Activated naive CD8-positive, alpha-beta T cell treated with anti-CD3 and anti-CD28 coated beads, Interleukin-2, amount 50 U/mL, for 24 hours (primary cell): ENCODE measurements around the gene RABGAP1L.
"Not testable (repeated sequence)": the region's sequence is repeated elsewhere in the genome, so short reads cannot be mapped to it uniquely, and the experiment has no call there.

Source experiments
- ATAC-seq: fragments of 150-1000 bp; cut with Tn5 transposase; one replicate; pipeline ENCODE4 v1.10.0; 2021
- DNase-seq: peaks from one replicate; pipeline ENCODE4 v3.0.0; 2021
- H3K27ac Mint-ChIP-seq: one replicate; pipeline ENCODE4 v1.8.0; 2021; ENCODE audit warnings: mild to moderate bottlenecking, mixed read lengths
- H3K27me3 Mint-ChIP-seq: one replicate; pipeline ENCODE4 v1.8.0; 2021; ENCODE audit warnings: mixed read lengths
- H3K36me3 Mint-ChIP-seq: one replicate; pipeline ENCODE4 v1.8.0; 2021; ENCODE audit warnings: low read depth, mixed read lengths
- H3K4me1 Mint-ChIP-seq: one replicate; pipeline ENCODE4 v1.8.0; 2021; ENCODE audit warnings: mixed read lengths
- H3K4me3 Mint-ChIP-seq: one replicate; pipeline ENCODE4 v1.8.0; 2021; ENCODE audit warnings: mild to moderate bottlenecking, moderate library complexity, mixed read lengths
- H3K9me3 Mint-ChIP-seq: one replicate; pipeline ENCODE4 v1.8.0; 2021; ENCODE audit warnings: mixed read lengths

The RABGAP1L gene

DNA sequence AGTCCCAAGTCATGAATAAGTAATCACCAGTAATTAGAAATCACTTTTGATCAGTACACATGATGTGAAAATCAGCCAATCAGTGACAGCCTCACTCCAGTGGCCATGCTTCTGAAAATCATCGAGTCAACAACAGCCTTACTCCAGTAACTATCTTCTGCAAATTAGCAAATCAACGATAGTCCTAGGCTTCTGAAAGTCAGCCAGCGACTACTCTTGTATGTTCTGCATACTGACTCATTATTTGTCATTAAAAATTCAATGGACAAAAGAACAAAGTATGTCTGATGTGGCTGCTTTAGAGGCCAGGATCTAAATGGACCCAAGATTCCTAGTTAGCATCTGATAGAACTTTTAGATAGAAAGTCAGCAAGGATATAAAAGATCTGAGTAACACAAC, 391.0 kb downstream of the RABGAP1L start:
- ATAC-seq (no peak), DNase-seq (no peak)
- Mint-ChIP-seq H3K4me1 (no peaks in the 10 kb centered on the region), H3K36me3 (peaks cover 10% of the 10 kb centered on the region), H3K4me3 (no peak overlapping the region), H3K9me3 (peaks cover 11% of the 10 kb centered on the region), H3K27ac (no peak overlapping the region), H3K27me3 (no peaks in the 10 kb centered on the region)

GRCh38 chr1:174556392-174556791, 397.1 kb downstream of the RABGAP1L start:
- H3K27ac Mint-ChIP-seq: no peak overlapping the region
- peaks cover 23% of the 10 kb centered on the region for H3K36me3 Mint-ChIP-seq
- H3K4me1 Mint-ChIP-seq: no peaks in the 10 kb centered on the region
- no peaks in the 10 kb centered on the region for H3K27me3 Mint-ChIP-seq
- no peak overlapping the region for H3K4me3 Mint-ChIP-seq
- H3K9me3 Mint-ChIP-seq: peaks cover 22% of the 10 kb centered on the region
- no peak for DNase-seq
- ATAC-seq: no peak

- H3K27me3 Mint-ChIP-seq: no peaks in the 10 kb centered on the region
- DNase-seq (no peak), ATAC-seq (no peak)
- no peak overlapping the region for H3K4me3 Mint-ChIP-seq
- H3K4me1 Mint-ChIP-seq: no peaks in the 10 kb centered on the region
- H3K36me3 Mint-ChIP-seq: peaks cover 14% of the 10 kb centered on the region
- H3K27ac Mint-ChIP-seq: no peak overlapping the region
- H3K9me3 Mint-ChIP-seq: peaks cover 21% of the 10 kb centered on the region
Measured at GRCh38 chr1:174568551-174568950, 409.2 kb downstream of the RABGAP1L start.

DNA sequence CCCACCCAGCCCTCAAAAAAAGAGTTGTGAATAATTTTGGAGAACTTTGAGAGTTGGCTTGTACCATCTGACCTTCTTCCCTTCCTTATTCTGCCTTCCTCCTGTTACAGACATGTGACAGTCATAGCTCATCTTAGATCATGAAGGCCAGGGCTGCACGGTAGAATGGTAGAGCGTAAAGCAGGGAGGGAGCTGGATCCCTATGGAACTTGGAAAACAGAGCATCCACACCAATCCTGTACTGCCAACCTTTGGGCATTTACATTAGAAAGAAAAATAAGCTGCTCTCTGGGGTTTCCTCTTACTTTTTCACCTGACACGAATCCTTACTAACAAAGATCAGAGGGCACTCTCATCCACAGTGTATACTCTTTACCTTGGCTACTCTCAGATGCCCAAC, 409.9 kb downstream of the RABGAP1L start:
- no peak for ATAC-seq
- Mint-ChIP-seq H3K9me3 (peaks cover 25% of the 10 kb centered on the region), H3K4me1 (no peaks in the 10 kb centered on the region), H3K4me3 (no peak overlapping the region), H3K36me3 (peaks cover 17% of the 10 kb centered on the region), H3K27ac (no peak overlapping the region), H3K27me3 (no peaks in the 10 kb centered on the region)
- no peak for DNase-seq

DNA sequence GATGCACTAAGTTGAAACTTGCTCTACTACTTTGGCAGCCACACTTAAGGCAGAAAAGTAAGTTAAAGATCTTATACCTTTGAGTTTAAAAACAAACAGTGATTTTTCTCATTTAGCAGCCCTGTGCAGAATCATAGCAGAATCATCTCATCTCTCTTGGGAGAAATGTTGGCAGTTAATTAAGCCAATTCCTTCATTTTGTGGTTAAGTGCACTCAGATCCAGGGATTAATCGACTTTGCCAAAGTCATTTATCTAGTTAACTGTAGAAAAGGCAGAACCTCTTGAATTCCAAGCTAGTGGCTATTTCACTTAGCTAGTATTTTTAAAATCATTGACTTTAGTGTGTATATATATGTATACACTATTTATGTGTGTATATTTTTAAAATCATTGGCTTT, 413.5 kb downstream of the RABGAP1L start:
- H3K27me3 Mint-ChIP-seq: no peaks in the 10 kb centered on the region
- H3K4me3 Mint-ChIP-seq: no peak overlapping the region
- peaks cover 37% of the 10 kb centered on the region for H3K36me3 Mint-ChIP-seq
- no peak overlapping the region for H3K27ac Mint-ChIP-seq
- ATAC-seq (no peak), DNase-seq (no peak)
- peaks cover 32% of the 10 kb centered on the region for H3K9me3 Mint-ChIP-seq
- no peaks in the 10 kb centered on the region for H3K4me1 Mint-ChIP-seq

DNA sequence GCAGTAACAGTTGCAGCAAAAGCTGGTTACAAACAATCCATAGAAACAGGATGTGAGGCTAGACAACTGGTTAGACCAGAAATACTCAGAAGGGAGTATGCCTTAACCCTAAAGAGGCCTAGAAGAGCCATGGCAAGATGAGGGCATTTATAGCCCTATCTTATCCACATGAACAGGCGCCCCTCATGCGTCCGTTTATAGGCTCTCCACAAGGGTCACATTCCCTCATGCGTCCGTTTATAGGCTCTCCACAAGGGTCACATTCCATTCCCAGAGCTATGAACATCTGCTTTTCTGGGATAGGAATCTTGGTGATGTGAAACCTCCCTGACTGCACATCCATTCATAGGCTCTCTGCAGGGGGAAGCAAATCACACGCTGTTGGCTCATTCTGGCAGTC, 416.8 kb downstream of the RABGAP1L start:
- peaks cover 40% of the 10 kb centered on the region for H3K36me3 Mint-ChIP-seq
- not testable (repeated sequence) for H3K4me3 Mint-ChIP-seq, DNase-seq, H3K27ac Mint-ChIP-seq, H3K4me1 Mint-ChIP-seq, H3K27me3 Mint-ChIP-seq, ATAC-seq
- peaks cover 29% of the 10 kb centered on the region for H3K9me3 Mint-ChIP-seq

DNA sequence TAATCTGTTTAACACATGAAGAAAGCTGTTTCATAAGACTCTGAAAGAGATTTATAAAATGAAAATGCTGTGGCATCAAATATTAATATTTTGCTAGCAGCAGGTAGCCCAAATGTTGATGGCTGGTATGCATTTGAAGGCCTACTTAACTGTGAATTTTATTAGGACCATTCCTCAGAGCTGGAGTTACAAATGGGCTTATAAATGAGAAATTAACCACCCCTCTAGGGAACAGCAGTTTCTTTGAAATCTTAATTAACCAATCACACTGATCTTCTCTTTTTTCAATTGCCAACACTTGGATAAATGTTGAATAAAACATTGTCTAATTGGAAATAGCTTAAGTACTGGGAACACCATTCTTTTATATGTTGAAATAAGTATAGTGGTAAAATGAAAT, 418.4 kb downstream of the RABGAP1L start:
- peaks cover 20% of the 10 kb centered on the region for H3K9me3 Mint-ChIP-seq
- H3K27me3 Mint-ChIP-seq: no peaks in the 10 kb centered on the region

GRCh38 chr1:174580801-174581200, 421.5 kb downstream of the RABGAP1L start:
- H3K27ac Mint-ChIP-seq: no peak overlapping the region
- H3K9me3 Mint-ChIP-seq: peaks cover 9% of the 10 kb centered on the region
- H3K36me3 Mint-ChIP-seq: peaks cover 17% of the 10 kb centered on the region
- ATAC-seq: no peak
- no peak for DNase-seq
- no peaks in the 10 kb centered on the region for H3K27me3 Mint-ChIP-seq
- H3K4me3 Mint-ChIP-seq: no peak overlapping the region
- no peaks in the 10 kb centered on the region for H3K4me1 Mint-ChIP-seq

More for the DNA sequence above, 418.4 kb downstream of the RABGAP1L start:
- no peaks in the 10 kb centered on the region for H3K4me1 Mint-ChIP-seq
- DNase-seq (no peak), ATAC-seq (no peak)
- H3K36me3 Mint-ChIP-seq: peaks cover 35% of the 10 kb centered on the region
- no peak overlapping the region for H3K4me3 Mint-ChIP-seq
- no peak overlapping the region for H3K27ac Mint-ChIP-seq

- Mint-ChIP-seq H3K4me3 (no peak overlapping the region), H3K36me3 (peaks cover 18% of the 10 kb centered on the region), H3K27ac (peak overlapping the region; percentile 4), H3K27me3 (no peaks in the 10 kb centered on the region), H3K4me1 (no peaks in the 10 kb centered on the region), H3K9me3 (peaks cover 7% of the 10 kb centered on the region)
- DNase-seq (no peak), ATAC-seq (no peak)
Measured at GRCh38 chr1:174583316-174583715, 424.0 kb downstream of the RABGAP1L start.

DNA sequence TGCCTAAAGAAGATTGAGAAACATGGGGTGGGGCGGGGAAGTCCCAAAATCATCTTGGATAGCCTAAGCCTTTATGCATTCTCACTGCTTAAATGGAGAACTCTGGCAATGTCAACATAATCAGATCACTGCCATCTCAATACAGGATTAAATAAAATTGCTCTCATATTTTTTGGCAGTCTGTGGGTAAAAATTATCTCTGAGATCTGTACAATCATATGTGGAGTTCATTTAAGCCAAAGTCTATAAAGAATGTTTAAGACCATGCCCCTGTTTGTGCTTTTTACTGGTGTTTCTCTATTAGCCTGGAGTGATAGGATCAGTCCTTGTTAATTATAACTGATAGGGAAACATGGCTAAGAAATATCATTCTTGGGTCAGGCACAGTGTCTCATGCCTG, 424.8 kb downstream of the RABGAP1L start:
- H3K4me3 Mint-ChIP-seq: no peak overlapping the region
- H3K9me3 Mint-ChIP-seq: peaks cover 13% of the 10 kb centered on the region
- ATAC-seq: no peak
- no peak overlapping the region for H3K27ac Mint-ChIP-seq
- DNase-seq: no peak
- no peaks in the 10 kb centered on the region for H3K27me3 Mint-ChIP-seq
- H3K36me3 Mint-ChIP-seq: peaks cover 23% of the 10 kb centered on the region
- no peaks in the 10 kb centered on the region for H3K4me1 Mint-ChIP-seq

- H3K9me3 Mint-ChIP-seq: peaks cover 17% of the 10 kb centered on the region
- not testable (repeated sequence) for H3K27ac Mint-ChIP-seq, DNase-seq, H3K4me1 Mint-ChIP-seq, H3K27me3 Mint-ChIP-seq, H3K4me3 Mint-ChIP-seq, ATAC-seq
- peaks cover 22% of the 10 kb centered on the region for H3K36me3 Mint-ChIP-seq
Measured at GRCh38 chr1:174588618-174589017, 429.3 kb downstream of the RABGAP1L start.

- Mint-ChIP-seq H3K27me3 (no peaks in the 10 kb centered on the region), H3K9me3 (no peaks in the 10 kb centered on the region), H3K4me1 (peaks cover 2% of the 10 kb centered on the region), H3K27ac (no peak overlapping the region), H3K4me3 (no peak overlapping the region), H3K36me3 (peaks cover 29% of the 10 kb centered on the region)
- no peak for DNase-seq
- no peak for ATAC-seq
Measured at GRCh38 chr1:174605198-174605597, 445.9 kb downstream of the RABGAP1L start.

- no peaks in the 10 kb centered on the region for H3K9me3 Mint-ChIP-seq
- no peak overlapping the region for H3K27ac Mint-ChIP-seq
- peaks cover 23% of the 10 kb centered on the region for H3K36me3 Mint-ChIP-seq
- H3K27me3 Mint-ChIP-seq: no peaks in the 10 kb centered on the region
- DNase-seq: no peak
- H3K4me1 Mint-ChIP-seq: peaks cover 2% of the 10 kb centered on the region
- no peak for ATAC-seq
- no peak overlapping the region for H3K4me3 Mint-ChIP-seq
Measured at GRCh38 chr1:174606471-174606870, 447.2 kb downstream of the RABGAP1L start.

DNA sequence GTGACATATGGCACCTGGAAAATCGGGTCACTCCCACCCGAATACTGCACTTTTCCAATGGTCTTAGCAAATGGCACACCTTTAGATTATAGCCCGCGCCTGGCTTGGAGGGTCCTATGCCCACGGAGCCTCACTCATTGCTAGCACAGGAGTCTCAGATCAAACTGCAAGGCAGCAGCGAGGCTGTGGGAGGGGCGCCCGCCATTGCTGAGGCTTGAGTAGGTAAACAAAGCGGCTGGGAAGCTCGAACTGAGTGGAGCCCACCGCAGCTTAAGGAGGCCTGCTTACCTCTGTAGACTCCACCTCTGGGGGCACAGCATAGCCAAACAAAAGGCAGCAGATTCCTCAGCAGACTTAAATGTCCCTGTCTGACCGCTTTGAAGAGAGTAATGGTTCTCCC, 458.6 kb downstream of the RABGAP1L start:
- peaks cover 23% of the 10 kb centered on the region for H3K36me3 Mint-ChIP-seq
- not testable (repeated sequence) for H3K27ac Mint-ChIP-seq, H3K9me3 Mint-ChIP-seq

DNA sequence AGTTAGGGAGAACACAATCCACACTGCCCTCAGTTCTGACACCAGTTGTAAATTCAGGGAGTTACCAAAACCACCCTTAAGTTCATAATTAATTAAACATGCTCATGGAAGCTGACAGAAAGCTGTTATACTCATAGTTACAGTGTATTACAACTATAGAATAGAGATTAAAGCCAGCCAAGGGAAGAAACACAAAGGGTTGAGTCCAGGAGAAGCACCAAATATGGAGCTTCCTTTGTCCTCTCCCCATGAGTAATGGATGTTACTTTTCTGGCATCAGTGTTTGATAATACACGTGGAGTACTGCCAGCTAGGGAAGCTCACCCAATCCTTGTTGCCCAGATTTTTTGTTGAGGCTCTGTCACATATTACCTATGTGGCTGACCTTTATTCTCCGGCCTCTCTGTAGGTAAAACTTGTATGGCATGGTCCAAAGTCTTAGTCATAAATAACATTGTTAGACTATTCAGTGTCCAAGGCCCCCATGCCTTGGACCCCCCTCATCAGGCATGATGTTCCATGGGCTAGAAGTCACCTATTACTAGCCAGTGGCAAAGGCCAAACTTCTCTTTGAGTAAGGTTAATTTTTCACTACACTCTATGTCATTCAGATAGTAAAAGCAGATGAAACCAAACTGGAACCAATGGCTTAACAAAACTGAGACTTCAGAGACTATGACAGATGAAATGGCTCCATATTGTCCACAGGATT, 464.2 kb downstream of the RABGAP1L start:
- H3K4me3 Mint-ChIP-seq: no peak overlapping the region
- H3K36me3 Mint-ChIP-seq: peaks cover 5% of the 10 kb centered on the region
- ATAC-seq: no peak

More for the DNA sequence above, 458.6 kb downstream of the RABGAP1L start:
- not testable (repeated sequence) for ATAC-seq, H3K4me3 Mint-ChIP-seq, DNase-seq, H3K4me1 Mint-ChIP-seq, H3K27me3 Mint-ChIP-seq

More for the DNA sequence above, 464.2 kb downstream of the RABGAP1L start:
- no peaks in the 10 kb centered on the region for H3K4me1 Mint-ChIP-seq
- H3K27ac Mint-ChIP-seq: no peak overlapping the region
- no peaks in the 10 kb centered on the region for H3K27me3 Mint-ChIP-seq
- no peak for DNase-seq
- H3K9me3 Mint-ChIP-seq: peaks cover 6% of the 10 kb centered on the region
